GM18499 (cell line): ENCODE results near the gene TRIP6.

ENCODE experiments used
- ATAC-seq: cut with Tn5 transposase; IDR thresholded peaks from one replicate; pipeline ENCODE4 v1.9.1; 2021; ENCODE audit warnings: moderate number of reproducible peaks; ENCODE audit not compliant: insufficient read depth, unreplicated experiment

Gene TRIP6

GRCh38 chr7:100888291-100888987 lies 21.3 kb downstream of the TRIP6 start:
- ATAC-seq = no peak

- ATAC-seq = no peak
These were observed 22.0 kb downstream of the TRIP6 start, which contains the start of gene UFSP1 for GRCh38 chr7:100888988-100889750. UFSP1 (minus strand) TSS chr7:100889715; CDS start chr7:100889271, 444 bp downstream.

- no peak for ATAC-seq
These were observed 23.7 kb downstream of the TRIP6 start for GRCh38 chr7:100890653-100891567.

GRCh38 chr7:100891568-100892247 lies 24.5 kb downstream of the TRIP6 start:
- ATAC-seq = no peak

- ATAC-seq = no peak
These were observed 25.5 kb downstream of the TRIP6 start for GRCh38 chr7:100892364-100893317.

- no peak for ATAC-seq
These were observed 26.2 kb downstream of the TRIP6 start for GRCh38 chr7:100893318-100893895.

GRCh38 chr7:100893910-100894721 lies 26.9 kb downstream of the TRIP6 start:
- ATAC-seq = no peak

GRCh38 chr7:100894860-100895700 lies 27.9 kb downstream of the TRIP6 start:
- ATAC-seq = no peak

GRCh38 chr7:100895701-100895955 lies 28.4 kb downstream of the TRIP6 start, which contains the start of gene ACHE:
ACHE (minus strand) TSS chr7:100895888; CDS start chr7:100894232, 1,656 bp downstream.
- ATAC-seq = no peak

GRCh38 chr7:100895956-100896731 lies 29.0 kb downstream of the TRIP6 start:
- ATAC-seq = no peak

GRCh38 chr7:100896732-100897608 lies 29.8 kb downstream of the TRIP6 start:
- ATAC-seq = no peak

- ATAC-seq = no peak
These were observed 30.7 kb downstream of the TRIP6 start for GRCh38 chr7:100897772-100898454.

GRCh38 chr7:100899432-100899831 lies 32.2 kb downstream of the TRIP6 start:
- no peak for ATAC-seq

- ATAC-seq = no peak
These were observed 33.8 kb downstream of the TRIP6 start for GRCh38 chr7:100900978-100901377.

- ATAC-seq = no peak
These were observed 34.7 kb downstream of the TRIP6 start for GRCh38 chr7:100901921-100902332.
